KMS-11 (cell line): Measurements from ENCODE around the gene CRACR2A.

Source experiments
- H2AFZ ChIP-seq: fragments of 200-600 bp; sonication (generic); 2 replicates; pipeline ENCODE4 v1.6.1; 2016; ENCODE audit warnings: antibody characterized with exemption, mixed run types, low read depth
- H3K27ac ChIP-seq: fragments of 200-600 bp; sonication (generic); 2 replicates; pipeline ENCODE4 v1.6.1; 2016; ENCODE audit warnings: mild to moderate bottlenecking, mixed run types
- H3K27me3 ChIP-seq: fragments of 200-600 bp; sonication (generic); 2 replicates; pipeline ENCODE4 v1.6.1; 2017; ENCODE audit warnings: mild to moderate bottlenecking, low read depth, mixed run types, moderate library complexity; ENCODE audit not compliant: insufficient read depth
- H3K36me3 ChIP-seq: fragments of 200-600 bp; sonication (generic); 2 replicates; pipeline ENCODE4 v1.6.1; 2017; ENCODE audit warnings: mild to moderate bottlenecking, mixed run types; ENCODE audit not compliant: insufficient read depth
- H3K4me1 ChIP-seq: fragments of 200-600 bp; sonication (generic); 2 replicates; pipeline ENCODE4 v1.6.1; 2016; ENCODE audit warnings: mild to moderate bottlenecking, low read depth, mixed run types; ENCODE audit not compliant: poor library complexity, severe bottlenecking
- H3K4me2 ChIP-seq: fragments of 200-600 bp; sonication (generic); 2 replicates; pipeline ENCODE4 v1.7.0; 2016; ENCODE audit warnings: mild to moderate bottlenecking, mixed run types
- H3K4me3 ChIP-seq: fragments of 200-600 bp; sonication (generic); IDR thresholded peaks from 2 replicates; pipeline ENCODE4 v1.6.1; 2017; ENCODE audit warnings: low read depth, low read length, mixed read lengths; ENCODE audit not compliant: insufficient read depth
- H3K79me2 ChIP-seq: fragments of 200-600 bp; sonication (generic); 2 replicates; pipeline ENCODE4 v1.6.1; 2016; ENCODE audit warnings: low read depth, mixed run types; ENCODE audit not compliant: insufficient read depth
- H3K9ac ChIP-seq: fragments of 200-600 bp; sonication (generic); 2 replicates; pipeline ENCODE4 v1.6.1; 2016; ENCODE audit warnings: mild to moderate bottlenecking, mixed run types
- H4K20me1 ChIP-seq: fragments of 200-600 bp; sonication (generic); 2 replicates; pipeline ENCODE4 v1.6.1; 2016; ENCODE audit warnings: mild to moderate bottlenecking, mixed run types; ENCODE audit not compliant: insufficient read depth
- CTCF ChIP-seq: fragments of 200-600 bp; sonication (generic); conservative IDR thresholded peaks from 2 replicates; pipeline ENCODE4 v1.6.1; 2017; ENCODE audit warnings: low read depth, mild to moderate bottlenecking, antibody characterized with exemption, low read length, moderate library complexity, mixed read lengths

CRACR2A gene

DNA sequence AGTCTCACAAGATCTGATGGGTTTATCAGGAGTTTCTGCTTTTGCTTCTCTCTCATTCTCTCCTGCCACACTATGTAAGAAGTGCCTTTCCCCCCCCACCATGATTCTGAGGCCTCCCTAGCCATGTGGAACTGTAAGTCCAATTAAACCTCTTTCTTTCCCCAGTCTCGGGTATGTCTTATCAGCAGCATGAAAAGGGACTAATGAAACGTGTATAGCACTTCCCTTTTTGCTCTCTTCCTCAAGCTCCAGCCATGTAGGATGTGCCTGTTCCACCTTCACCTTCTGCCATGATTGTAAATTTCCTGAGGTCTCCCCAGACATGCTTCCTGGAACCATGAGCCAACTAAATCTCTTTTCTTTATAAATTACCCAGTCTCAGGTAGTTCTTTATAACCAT, 7.0 kb upstream of the CRACR2A start:
- Histone ChIP-seq H3K4me1 (no peaks in the 10 kb centered on the region), H3K4me3 (no peak overlapping the region), H3K27me3 (no peaks in the 10 kb centered on the region), H3K79me2 (no peaks in the 10 kb centered on the region), H3K9ac (no peak overlapping the region), H3K4me2 (no peak overlapping the region), H2AFZ (no peak overlapping the region), H3K27ac (no peak overlapping the region), H4K20me1 (no peaks in the 10 kb centered on the region), H3K36me3 (no peaks in the 10 kb centered on the region)
- no peak for TF ChIP-seq CTCF

- Histone ChIP-seq H3K4me2 (no peak overlapping the region), H3K27me3 (no peaks in the 10 kb centered on the region), H3K9ac (no peak overlapping the region), H3K4me1 (no peaks in the 10 kb centered on the region), H3K4me3 (no peak overlapping the region), H4K20me1 (no peaks in the 10 kb centered on the region), H3K79me2 (no peaks in the 10 kb centered on the region), H2AFZ (no peak overlapping the region), H3K36me3 (no peaks in the 10 kb centered on the region), H3K27ac (no peak overlapping the region)
- no peak for TF ChIP-seq CTCF
These were observed 4.4 kb upstream of the CRACR2A start for GRCh38 chr12:3757261-3757660.

- no peak overlapping the region for H3K4me2 ChIP-seq
- no peaks in the 10 kb centered on the region for H4K20me1 ChIP-seq
- no peak overlapping the region for H3K9ac ChIP-seq
- H3K27ac ChIP-seq, result no peak overlapping the region
- no peak overlapping the region for H2AFZ ChIP-seq
- H3K27me3 ChIP-seq, result no peaks in the 10 kb centered on the region
- no peak for TF ChIP-seq CTCF
- H3K36me3 ChIP-seq, result no peaks in the 10 kb centered on the region
- H3K4me3 ChIP-seq, result no peak overlapping the region
- H3K79me2 ChIP-seq, result no peaks in the 10 kb centered on the region
- H3K4me1 ChIP-seq, result no peaks in the 10 kb centered on the region
These were observed 3.0 kb upstream of the CRACR2A start for GRCh38 chr12:3755898-3756297.

GRCh38 chr12:3753544-3754284, 805 bp upstream of the CRACR2A start:
- no peak for TF ChIP-seq CTCF
- Histone ChIP-seq H3K36me3 (no peaks in the 10 kb centered on the region), H3K4me2 (peak overlapping the region; percentile 67), H3K9ac (peak overlapping the region; percentile 56; the same call in 1 of the 2 replicates), H4K20me1 (no peaks in the 10 kb centered on the region), H3K4me1 (no peaks in the 10 kb centered on the region), H3K4me3 (no peak overlapping the region), H2AFZ (peak overlapping the region; percentile 67), H3K79me2 (no peaks in the 10 kb centered on the region), H3K27ac (no peak overlapping the region), H3K27me3 (no peaks in the 10 kb centered on the region)
